OCI-LY3 (cell line): Measurements from ENCODE around the gene FES.

Source experiments
- H2AFZ ChIP-seq: fragments of 200-600, 300-600 bp; shearing (Covaris generic); 2 replicates; pipeline ENCODE4 v1.6.0; 2014; ENCODE audit warnings: antibody characterized with exemption, low read depth, low read length
- H3K27ac ChIP-seq: fragments of 200-600, 300-600 bp; sonication (generic); 2 replicates; pipeline ENCODE4 v1.5.1; 2014; ENCODE audit warnings: mild to moderate bottlenecking, low read length, moderate library complexity, mixed read lengths
- H3K27me3 ChIP-seq: fragments of 200-600, 300-600 bp; sonication (generic); 2 replicates; pipeline ENCODE4 v1.6.1; 2014; ENCODE audit warnings: low read depth, low read length, mixed read lengths
- H3K36me3 ChIP-seq: fragments of 200-600, 300-600 bp; sonication (generic); replicated peaks from 2 replicates; pipeline ENCODE3; 2014; ENCODE audit warnings: low read depth, low read length, mixed read lengths
- H3K4me1 ChIP-seq: fragments of 300-600, 200-600 bp; sonication (generic); 2 replicates; pipeline ENCODE4 v1.6.1; 2014; ENCODE audit warnings: low read length, mixed read lengths
- H3K4me2 ChIP-seq: fragments of 200-600, 300-600 bp; sonication (generic); 2 replicates; pipeline ENCODE4 v1.6.1; 2014; ENCODE audit warnings: low read length, mixed read lengths
- H3K4me3 ChIP-seq: fragments of 300-600, 200-600 bp; sonication (generic); 2 replicates; pipeline ENCODE4 v1.5.1; 2014; ENCODE audit warnings: antibody characterized with exemption, mild to moderate bottlenecking, low read length, moderate library complexity
- H3K79me2 ChIP-seq: fragments of 300-600, 200-600 bp; shearing (Covaris generic); 2 replicates; pipeline ENCODE4 v1.6.1; 2014; ENCODE audit warnings: mild to moderate bottlenecking, low read length, mixed read lengths
- H3K9ac ChIP-seq: fragments of 300-600, 200-600 bp; shearing (Covaris generic); 2 replicates; pipeline ENCODE4 v1.6.0; 2014; ENCODE audit warnings: mild to moderate bottlenecking, low read length, moderate library complexity
- H3K9me3 ChIP-seq: fragments of 200-600, 300-600 bp; shearing (Covaris generic); 2 replicates; pipeline ENCODE4 v1.6.1; 2014; ENCODE audit warnings: low read length, mixed read lengths; ENCODE audit not compliant: insufficient read depth
- H4K20me1 ChIP-seq: fragments of 200-600, 300-600 bp; sonication (generic); 2 replicates; pipeline ENCODE4 v1.6.1; 2016; ENCODE audit warnings: low read length, mixed read lengths; ENCODE audit not compliant: insufficient read depth
- EZH2phosphoT487 ChIP-seq: fragments of 200-600 bp; shearing (Covaris generic); IDR thresholded peaks from 2 replicates; pipeline ENCODE4 v1.6.1; 2018; ENCODE audit warnings: antibody characterized with exemption, mixed run types, low read depth
- TF ChIP-seq, protein P1 (sequence below): fragments of 200-600, 300-600 bp; sonication (generic); IDR thresholded peaks from 2 replicates; pipeline ENCODE4 v1.5.1; 2014; ENCODE audit warnings: antibody characterized with exemption, low read length, low read depth

The FES gene

DNA sequence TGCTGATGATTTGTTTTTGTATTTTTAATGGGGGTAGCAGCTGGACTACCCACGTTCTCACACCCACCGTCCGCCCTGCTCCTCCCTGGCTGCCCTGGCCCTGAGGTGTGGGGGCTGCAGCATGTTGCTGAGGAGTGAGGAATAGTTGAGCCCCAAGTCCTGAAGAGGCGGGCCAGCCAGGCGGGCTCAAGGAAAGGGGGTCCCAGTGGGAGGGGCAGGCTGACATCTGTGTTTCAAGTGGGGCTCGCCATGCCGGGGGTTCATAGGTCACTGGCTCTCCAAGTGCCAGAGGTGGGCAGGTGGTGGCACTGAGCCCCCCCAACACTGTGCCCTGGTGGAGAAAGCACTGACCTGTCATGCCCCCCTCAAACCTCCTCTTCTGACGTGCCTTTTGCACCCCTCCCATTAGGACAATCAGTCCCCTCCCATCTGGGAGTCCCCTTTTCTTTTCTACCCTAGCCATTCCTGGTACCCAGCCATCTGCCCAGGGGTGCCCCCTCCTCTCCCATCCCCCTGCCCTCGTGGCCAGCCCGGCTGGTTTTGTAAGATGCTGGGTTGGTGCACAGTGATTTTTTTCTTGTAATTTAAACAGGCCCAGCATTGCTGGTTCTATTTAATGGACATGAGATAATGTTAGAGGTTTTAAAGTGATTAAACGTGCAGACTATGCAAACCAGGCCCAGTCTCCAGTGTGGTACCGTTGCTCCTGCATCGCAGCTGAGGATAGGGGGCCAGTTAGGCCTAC lies 1.4 kb upstream of the FES start:
- no peak overlapping the region for H3K4me2 ChIP-seq
- no peaks in the 10 kb centered on the region for H3K27me3 ChIP-seq
- peaks cover 3% of the 10 kb centered on the region for H3K36me3 ChIP-seq
- no peak for TF ChIP-seq EZH2phosphoT487
- TF ChIP-seq, protein P1, sequence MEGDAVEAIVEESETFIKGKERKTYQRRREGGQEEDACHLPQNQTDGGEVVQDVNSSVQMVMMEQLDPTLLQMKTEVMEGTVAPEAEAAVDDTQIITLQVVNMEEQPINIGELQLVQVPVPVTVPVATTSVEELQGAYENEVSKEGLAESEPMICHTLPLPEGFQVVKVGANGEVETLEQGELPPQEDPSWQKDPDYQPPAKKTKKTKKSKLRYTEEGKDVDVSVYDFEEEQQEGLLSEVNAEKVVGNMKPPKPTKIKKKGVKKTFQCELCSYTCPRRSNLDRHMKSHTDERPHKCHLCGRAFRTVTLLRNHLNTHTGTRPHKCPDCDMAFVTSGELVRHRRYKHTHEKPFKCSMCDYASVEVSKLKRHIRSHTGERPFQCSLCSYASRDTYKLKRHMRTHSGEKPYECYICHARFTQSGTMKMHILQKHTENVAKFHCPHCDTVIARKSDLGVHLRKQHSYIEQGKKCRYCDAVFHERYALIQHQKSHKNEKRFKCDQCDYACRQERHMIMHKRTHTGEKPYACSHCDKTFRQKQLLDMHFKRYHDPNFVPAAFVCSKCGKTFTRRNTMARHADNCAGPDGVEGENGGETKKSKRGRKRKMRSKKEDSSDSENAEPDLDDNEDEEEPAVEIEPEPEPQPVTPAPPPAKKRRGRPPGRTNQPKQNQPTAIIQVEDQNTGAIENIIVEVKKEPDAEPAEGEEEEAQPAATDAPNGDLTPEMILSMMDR, result no peak
- H3K9ac ChIP-seq, result no peak overlapping the region
- no peaks in the 10 kb centered on the region for H3K9me3 ChIP-seq
- H3K27ac ChIP-seq, result no peak overlapping the region
- H2AFZ ChIP-seq, result no peak overlapping the region
- H3K4me3 ChIP-seq, result no peak overlapping the region
- H4K20me1 ChIP-seq, result no peaks in the 10 kb centered on the region
- H3K4me1 ChIP-seq, result peaks cover 14% of the 10 kb centered on the region; the same call in 1 of the 2 replicates
- no peaks in the 10 kb centered on the region for H3K79me2 ChIP-seq

DNA sequence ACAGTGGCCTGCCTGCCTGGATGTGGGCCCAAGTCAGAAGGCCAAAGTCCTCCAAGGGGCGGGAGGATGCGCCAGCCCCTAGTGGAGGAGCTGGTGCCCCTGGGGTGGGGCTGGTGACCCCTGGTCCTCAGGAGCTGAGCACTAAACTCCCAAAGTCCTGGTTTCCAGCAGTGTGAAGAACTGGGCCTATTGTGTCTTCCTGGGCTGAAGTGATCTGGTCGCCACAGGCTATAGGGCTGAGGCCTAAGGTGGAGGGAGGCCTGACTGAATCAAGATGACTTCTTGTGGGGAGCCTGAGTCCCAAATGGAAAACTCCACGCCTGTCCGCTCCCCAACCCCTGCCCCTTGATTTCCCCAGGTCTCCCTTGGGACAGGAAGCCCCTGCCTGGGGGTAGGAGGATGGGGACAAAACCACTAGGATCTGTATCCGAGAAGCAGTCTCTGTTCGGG lies 753 bp upstream of the FES start:
- Histone ChIP-seq H3K4me1 (peaks cover 14% of the 10 kb centered on the region; the same call in 1 of the 2 replicates), H4K20me1 (no peaks in the 10 kb centered on the region), H2AFZ (no peak overlapping the region), H3K79me2 (no peaks in the 10 kb centered on the region), H3K4me2 (peak overlapping the region; percentile 55; the same call in 1 of the 2 replicates), H3K27ac (no peak overlapping the region), H3K9me3 (no peaks in the 10 kb centered on the region), H3K4me3 (no peak overlapping the region), H3K27me3 (no peaks in the 10 kb centered on the region), H3K36me3 (peaks cover 3% of the 10 kb centered on the region), H3K9ac (no peak overlapping the region)
- no peak for TF ChIP-seq EZH2phosphoT487
- TF ChIP-seq, protein P1, result no peak

DNA sequence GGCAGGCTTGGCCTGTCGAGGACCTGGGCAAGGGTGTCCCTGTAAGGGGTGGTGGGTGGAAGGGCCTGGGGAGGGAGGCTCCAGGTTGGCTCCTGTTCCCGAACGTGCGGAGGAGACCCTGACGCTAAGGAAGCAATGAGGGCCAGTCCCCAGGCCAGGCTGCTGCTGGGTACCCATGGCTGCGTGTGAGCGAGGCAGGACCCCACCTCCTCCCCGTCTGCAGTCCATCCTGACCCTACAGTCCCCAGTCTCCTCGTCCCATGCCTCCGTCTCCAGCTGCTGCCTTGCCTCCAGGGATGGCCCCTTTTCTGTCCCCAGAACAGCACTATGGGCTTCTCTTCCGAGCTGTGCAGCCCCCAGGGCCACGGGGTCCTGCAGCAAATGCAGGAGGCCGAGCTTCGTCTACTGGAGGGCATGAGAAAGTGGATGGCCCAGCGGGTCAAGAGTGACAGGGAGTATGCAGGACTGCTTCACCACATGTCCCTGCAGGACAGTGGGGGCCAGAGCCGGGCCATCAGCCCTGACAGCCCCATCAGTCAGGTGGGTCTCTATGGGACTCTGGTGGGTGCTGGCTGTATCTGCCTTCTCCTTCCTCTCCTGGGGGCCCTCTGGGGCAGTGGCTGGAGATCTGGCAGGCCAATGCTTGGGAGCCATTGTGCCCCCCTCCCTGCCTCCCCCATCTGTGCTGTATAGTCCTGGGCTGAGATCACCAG lies 571 bp downstream of the FES start:
- H3K9ac ChIP-seq, result peak overlapping the region; percentile 29; the same call in 1 of the 2 replicates
- H3K79me2 ChIP-seq, result no peaks in the 10 kb centered on the region
- H3K27ac ChIP-seq, result no peak overlapping the region
- no peaks in the 10 kb centered on the region for H3K36me3 ChIP-seq
- peak overlapping the region; percentile 55 for H3K4me2 ChIP-seq
- H3K9me3 ChIP-seq, result no peaks in the 10 kb centered on the region
- H2AFZ ChIP-seq, result no peak overlapping the region
- H3K4me1 ChIP-seq, result peaks cover 14% of the 10 kb centered on the region; the same call in 1 of the 2 replicates
- no peaks in the 10 kb centered on the region for H3K27me3 ChIP-seq
- H3K4me3 ChIP-seq, result peak overlapping the region; percentile 58
- H4K20me1 ChIP-seq, result no peaks in the 10 kb centered on the region
- TF ChIP-seq, protein P1, result no peak
- TF ChIP-seq EZH2phosphoT487, result no peak
